ACHN (cell line): ENCODE measurements around the gene ANAPC10.
"Not testable (repeated sequence)": the region's sequence is repeated elsewhere in the genome, so short reads cannot be mapped to it uniquely, and the experiment has no call there.

Experiments used
- DNase-seq: peaks from one replicate; pipeline ENCODE4 v3.0.0-alpha.2; 2015
- in situ Hi-C: cut with HindIII; loops from 2 replicates; pipeline ENCODE4 v1.10.0; 2017; ENCODE audit warnings: low sequenced_read_pairs, low pct_ligation_motif_present, low pct_unique_long_range_greater_than_20kb

The ANAPC10 gene

DNA sequence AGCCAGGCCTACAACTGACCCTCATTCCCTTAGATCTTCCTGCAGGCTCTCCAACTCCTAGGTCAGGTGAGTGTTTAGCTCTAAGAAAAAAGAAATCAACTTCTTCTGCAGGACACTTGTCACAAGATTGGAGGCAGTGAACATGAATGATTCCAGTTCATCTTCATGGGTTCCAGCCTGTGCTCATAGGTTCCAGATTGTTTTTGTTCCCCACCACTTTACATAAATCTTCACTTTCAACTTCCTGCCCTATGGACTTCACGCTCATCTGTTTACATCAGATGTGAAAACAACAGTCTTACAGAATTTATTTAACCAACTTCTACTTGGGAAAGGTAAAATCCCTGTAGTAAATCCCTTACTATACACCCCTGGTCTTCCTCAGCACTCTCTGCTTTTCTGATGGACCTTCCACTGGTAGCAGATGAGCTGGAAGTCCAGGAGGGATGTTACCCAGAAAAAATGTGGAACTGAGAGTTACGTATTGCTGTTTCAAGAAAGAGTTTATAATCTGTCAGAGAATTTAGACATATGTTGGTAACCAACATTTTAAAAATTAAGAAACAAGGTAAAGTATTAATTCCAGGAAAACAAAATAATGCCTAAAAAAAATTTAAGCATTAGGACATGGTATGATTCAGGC lies 62.4 kb downstream of the ANAPC10 start:
- in situ Hi-C loops: no loop called here
- no peak for DNase-seq

DNA sequence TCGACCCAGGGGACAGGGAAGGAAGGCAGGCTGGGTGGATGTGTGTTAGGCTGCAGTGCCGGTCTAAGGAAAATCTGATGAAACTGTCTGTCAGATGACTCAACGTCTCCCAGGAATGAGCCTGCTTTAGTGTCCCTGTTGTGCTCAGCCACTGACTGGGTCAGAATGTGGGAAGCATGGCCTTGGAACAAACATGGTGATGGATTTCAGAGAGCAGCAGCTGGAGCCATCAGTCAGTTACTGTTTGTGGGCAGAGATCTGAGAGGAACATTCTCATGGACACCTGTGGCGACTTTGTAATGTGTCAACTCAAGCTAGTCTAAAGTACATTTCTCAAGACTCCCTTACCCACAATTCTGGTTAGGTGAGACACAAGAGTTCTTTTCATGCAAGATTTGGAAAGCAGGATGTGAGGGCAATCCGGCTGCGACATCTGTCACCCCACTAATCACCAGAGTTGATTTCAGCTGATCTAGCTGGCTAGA lies 63.2 kb downstream of the ANAPC10 start:
- peak; percentile 16 for DNase-seq
- in situ Hi-C loops: no loop called here

DNA sequence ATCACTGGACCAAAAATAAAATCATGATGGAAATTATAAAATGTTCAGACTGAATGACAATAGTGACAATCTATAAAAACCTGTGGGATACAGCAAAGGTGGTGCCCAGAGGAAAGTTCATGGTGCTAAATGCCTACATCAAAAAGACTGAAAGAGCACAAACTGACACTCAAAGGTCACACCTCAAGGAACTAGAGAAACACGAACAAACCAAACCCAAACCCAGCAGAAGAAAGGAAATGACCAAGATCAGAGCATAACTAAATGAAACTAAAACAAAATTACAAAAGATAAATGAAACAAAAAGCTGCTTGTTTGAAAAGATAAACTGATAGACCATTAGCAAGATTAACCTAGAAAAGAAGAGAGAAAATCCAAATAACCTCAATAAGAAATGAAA lies 78.7 kb downstream of the ANAPC10 start:
- DNase-seq: no peak
- in situ Hi-C loops: no loop called here

DNA sequence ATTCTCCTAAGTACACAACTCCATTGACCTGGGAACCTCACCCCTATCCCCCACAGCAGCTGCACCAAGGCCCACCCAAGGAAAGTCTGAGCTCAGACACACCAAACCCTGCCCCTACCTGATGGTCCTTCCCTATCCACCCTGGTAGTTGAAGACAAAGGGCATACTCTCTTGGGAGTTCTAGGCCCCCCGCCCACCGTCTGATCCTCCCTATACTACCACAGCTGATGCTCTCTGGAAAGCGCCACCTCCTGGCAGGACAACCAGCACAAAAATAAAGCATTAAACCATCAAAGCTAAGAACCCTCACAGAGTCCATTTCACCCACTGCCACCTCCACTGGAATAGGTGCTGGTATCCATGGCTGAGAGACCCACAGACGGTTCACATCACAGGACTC lies 83.6 kb downstream of the ANAPC10 start:
- no peak for DNase-seq
- in situ Hi-C loops: no loop called here

DNA sequence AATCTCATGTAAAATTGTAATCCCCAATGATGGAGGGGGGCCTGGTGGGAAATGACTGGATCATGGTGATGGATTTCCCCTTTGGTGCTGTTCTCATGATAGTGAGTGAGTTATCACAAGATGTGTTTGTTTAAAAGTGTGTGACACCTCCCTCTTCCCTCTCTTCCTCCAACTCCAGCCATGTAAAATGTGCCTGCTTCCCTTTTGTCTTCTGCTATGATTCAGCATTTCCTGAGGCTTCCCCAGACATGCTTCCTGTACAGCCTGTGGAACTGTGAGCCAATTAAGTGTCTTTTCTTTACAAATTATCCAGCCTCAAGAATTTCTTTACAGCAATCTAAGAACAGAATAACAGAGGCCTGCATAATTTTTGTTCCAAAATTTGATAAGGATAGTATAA lies 85.2 kb downstream of the ANAPC10 start:
- DNase-seq: no peak

DNA sequence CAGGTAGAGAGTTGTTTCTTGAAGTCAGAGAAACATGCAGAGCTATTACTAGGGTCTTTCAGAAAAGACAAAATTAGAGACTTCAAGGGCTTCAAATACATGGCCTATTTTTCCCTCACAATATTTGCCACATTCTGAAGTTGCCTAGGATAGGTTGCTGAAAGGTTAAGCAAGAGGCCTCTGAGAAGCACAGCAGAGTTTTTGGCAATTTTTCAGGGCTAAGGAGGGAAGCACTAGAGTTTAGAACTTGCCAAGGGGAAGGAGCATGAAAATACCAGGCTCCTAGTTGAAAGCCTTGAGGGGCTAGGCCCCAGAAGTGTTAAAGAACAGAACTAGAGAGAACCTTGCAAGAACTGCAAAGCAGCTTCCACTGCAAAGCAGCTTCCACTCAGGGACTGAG lies 86.4 kb downstream of the ANAPC10 start:
- in situ Hi-C loops: no loop called here
- no peak for DNase-seq

More for the DNA sequence above, 85.2 kb downstream of the ANAPC10 start:
- in situ Hi-C loops: no loop called here

DNA sequence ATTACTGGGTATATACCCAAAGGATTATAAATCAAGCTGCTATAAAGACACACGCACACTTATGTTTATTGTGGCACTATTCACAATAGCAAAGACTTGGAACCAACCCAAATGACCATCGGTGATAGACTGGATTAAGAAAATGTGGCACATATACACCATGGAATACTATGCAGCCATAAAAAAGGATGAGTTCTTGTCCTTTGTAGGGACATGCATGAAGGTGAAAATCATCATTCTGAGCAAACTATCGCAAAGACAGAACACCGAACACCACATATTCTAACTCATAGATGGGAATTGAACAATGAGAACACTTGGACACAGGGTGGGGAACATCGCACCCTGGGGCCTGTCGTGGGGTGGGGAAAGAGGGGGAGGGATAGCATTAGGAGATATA lies 87.7 kb downstream of the ANAPC10 start:
- in situ Hi-C loops: not testable (repeated sequence)

DNA sequence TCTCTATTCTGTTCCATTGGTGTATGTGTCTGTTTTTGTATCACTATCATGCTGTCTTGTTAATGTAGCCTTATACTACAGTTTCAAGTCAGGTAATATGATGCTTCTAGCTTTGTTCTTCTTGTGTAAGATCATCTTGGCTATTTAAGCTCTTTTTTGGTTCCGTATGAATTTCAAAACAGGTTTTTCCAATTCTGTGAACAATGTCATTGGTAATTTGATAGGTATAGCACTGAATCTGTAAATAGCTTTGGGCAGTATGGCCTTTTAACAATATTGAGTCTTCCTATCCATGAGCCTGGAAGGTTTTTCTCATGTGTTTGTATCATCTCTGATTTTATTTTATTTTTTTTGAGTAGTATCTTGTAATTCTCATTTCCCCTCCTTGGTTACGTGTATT lies 94.3 kb downstream of the ANAPC10 start:
- DNase-seq: no peak
- in situ Hi-C loops: no loop called here

More for the DNA sequence above, 87.7 kb downstream of the ANAPC10 start:
- not testable (repeated sequence) for DNase-seq

DNA sequence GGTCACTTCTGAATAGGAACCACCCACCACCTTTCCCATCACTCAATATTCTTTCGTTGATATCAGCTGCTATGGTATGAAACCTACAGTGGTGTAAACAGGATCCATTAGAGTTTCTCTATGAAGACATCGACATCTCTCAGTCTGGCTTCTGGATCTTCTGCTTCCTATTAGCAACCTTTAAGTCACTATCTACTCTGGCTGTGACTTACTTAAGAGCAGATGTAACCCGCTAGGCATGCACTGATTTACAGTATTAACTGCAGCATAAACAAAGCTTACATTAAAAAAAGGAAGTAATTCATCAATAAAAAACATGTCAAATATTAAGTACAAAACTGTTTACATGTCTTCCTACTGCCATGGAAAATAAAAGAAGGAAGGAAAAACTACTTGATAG lies 96.4 kb downstream of the ANAPC10 start:
- in situ Hi-C loops: no loop called here
- no peak for DNase-seq

DNA sequence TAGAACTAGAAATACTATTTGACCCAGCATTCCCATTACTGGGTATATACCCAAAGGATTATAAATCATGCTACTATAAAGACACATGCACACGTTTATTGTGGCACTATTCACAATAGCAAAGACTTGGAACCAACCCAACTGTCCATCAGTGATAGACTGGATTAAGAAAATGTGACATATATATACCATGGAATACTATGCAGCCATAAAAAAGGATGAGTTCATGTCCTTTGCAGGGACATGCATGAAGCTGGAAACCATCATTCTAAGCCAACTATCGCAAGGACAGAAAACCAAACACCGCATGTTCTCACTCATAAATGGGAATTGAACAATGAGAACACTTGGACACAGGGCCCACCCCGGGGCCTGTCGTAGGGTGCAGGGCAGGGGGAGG lies 97.3 kb downstream of the ANAPC10 start:
- in situ Hi-C loops, DNase-seq: not testable (repeated sequence)

DNA sequence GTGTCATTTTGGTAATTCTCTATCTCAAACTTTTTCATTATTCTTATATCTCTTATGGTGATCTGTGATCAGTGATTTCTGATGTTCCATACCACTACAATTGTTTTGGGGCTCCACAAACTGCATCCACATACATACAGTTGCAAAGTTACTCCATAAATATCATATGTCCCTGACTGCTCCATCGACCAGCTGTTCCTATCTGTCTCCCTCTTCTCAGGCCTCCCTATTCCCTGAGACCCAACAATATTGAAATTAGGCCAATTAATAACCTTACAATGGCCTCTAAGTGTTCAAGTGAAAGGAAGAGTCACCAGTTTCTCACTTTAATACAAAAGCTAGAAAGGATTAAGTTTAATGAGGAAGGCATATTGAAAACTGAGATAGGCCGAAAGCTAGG lies 108.7 kb downstream of the ANAPC10 start:
- DNase-seq: no peak
- in situ Hi-C loops: no loop called here

DNA sequence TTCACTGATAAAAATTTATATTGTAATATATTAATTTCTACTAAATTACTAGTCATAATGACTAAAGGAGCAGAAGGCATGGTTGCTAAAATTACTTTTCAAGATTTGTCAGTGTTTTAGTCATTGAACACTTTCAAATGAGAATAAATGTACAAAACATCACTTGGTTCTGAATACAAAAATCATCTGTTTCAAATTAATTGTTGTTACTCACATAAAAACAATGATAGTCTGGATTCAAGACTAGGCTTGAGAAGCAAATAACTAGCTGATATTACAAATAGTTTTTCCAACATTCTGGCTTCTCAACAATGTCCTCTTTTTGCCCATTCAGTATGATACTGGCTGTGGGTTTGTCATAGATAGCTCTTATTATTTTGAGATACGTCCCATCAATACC lies 112.5 kb downstream of the ANAPC10 start:
- DNase-seq: no peak
- in situ Hi-C loops: no loop called here

DNA sequence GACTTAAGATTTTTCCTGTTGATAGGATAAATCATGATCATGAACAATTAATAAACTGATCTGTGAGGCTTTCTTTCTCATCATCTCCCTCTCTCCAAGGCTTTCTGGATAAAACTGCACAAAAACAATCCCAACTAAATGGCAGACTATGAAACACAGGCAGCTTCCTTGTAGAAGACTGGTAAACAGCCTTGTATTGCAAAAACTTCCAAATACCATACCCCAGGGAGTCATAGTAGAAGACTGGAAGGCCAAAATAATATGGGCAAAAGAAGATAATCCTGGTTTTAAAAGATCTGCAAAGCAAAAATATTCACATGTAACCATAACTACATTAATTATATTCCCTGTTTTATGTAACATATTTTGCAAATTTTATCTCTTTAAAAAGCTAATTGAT lies 113.0 kb downstream of the ANAPC10 start:
- in situ Hi-C loops: no loop called here
- no peak for DNase-seq

DNA sequence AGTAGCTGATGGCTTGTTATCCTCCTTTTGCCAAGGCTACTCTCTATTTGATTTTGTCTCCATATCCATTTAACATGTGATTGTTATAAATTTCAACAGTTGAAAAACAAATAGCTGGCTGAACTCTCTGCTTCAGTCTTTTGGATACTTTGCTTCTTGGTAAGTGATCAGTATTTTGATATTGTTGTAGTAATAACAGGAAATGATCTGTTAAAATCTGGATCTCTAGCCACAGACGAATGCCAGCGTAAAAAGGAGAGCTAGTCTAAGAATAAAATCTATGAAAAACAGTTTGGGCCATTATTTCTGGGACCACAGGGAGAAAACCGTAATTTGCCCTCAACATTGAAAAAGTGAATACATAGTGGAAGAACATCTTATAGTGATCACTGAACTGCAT lies 113.8 kb downstream of the ANAPC10 start:
- DNase-seq: no peak
- in situ Hi-C loops: no loop called here

DNA sequence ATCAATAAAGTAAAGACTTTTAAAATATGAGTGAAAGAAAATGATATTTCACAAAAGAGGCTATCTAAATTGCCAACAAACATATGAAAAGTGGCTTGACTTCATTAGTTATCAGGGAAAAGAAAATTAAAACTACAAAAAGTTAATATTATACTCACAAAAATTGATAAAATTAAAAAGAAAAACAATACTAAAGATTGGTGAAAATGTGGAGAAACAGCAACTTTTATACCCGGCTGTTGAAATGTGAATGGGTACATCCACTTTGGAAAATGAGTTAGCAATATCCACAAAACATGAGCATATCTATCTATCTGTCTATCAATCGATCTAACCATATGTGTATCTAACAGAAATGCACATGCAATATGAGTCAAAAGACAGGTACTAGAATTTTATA lies 122.3 kb downstream of the ANAPC10 start:
- DNase-seq: no peak
- in situ Hi-C loops: no loop called here

DNA sequence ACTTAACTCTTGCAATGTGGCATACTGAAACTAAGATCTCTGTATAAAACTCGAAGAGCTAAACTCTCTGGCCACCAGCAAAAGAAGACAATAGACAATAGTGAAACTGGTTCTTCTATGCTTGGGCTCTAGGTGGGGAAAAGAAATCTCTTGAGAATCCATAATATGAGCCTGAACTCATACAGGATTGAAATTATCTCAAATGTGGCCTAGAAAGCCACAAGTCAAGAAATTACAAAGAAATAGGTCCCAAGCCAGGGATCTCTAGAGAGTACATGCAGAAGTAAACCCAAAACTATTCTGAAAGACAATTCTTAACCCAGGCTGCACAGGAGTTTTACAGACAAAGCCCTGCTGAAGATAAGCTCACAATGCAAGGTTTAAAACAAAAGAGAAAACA lies 127.4 kb downstream of the ANAPC10 start:
- no peak for DNase-seq
- in situ Hi-C loops: no loop called here

DNA sequence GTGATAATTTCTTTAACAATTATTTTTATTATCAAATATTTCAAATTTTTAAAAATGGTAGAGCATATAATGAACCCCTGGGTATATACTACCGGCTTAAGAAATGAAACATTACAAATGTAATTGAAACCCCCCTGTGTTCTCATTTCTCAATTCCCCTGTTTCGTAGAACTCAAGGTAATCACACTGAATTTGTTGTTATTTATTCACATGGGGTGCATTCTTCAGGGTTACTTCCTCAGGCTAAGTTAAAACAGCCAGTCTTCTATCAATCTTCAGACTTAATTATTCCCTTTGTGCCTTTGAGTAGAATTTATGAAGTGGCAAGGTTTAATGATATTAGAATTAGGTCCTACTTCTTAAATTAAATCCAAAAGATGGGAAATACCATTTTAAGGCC lies 128.2 kb downstream of the ANAPC10 start:
- in situ Hi-C loops: no loop called here

DNA sequence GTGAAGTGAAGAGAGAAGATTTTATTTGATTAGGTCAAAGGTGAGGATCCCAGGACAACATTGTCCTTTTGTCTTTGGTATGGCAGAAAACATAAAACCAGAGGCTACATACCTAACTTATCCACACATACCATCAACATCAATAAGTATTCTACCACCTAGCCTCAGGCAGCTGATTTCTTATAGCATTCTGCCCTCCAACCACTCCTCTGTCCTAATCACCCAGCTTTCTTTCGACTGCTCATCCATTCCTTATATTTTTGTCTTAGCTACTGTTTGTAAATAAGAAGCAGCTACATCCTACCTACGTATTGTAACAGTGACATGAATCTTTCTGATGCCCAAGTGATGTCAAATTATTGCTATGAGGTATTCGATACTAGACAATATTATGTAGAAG lies 129.4 kb downstream of the ANAPC10 start:
- DNase-seq: no peak
- in situ Hi-C loops: no loop called here

More for the DNA sequence above, 128.2 kb downstream of the ANAPC10 start:
- DNase-seq: no peak

DNA sequence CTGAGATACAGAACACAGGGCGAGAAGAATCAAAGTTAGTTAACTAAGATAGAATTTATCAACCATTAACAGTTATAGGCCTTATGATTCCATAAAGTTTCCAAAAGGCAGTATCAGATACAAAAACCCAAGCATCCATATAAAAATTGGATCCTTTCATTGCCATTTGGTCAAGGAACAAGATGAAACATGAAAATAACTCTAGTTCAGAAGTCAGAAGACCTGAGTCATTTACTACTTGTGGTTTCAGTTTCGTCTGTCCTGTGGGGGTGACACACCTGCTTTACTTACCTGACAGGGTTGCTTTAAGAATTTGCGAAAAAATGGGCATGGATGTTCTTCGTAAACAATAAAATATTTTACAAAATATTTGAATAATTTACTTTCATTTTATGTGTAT lies 130.8 kb downstream of the ANAPC10 start:
- in situ Hi-C loops: no loop called here
- DNase-seq: no peak

DNA sequence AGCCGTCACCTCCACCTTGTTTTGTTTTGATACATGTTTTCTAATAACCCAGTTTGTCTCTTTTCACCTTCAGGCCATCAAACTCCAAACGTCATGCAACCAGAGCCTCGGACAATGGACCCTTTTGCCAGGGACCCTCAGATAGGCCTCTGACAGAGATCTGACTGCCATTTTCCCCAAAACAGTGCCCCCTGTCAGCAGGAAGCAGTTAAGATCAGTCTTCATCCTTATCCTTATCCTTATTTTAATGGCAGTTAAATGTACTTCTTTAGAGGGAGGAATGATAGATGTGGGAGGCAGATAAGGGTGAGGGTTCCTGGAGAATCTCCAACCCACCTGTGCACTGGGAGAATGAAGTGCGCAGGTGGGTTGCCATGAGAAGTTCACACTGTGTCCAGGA lies 135.7 kb downstream of the ANAPC10 start:
- no peak for DNase-seq

DNA sequence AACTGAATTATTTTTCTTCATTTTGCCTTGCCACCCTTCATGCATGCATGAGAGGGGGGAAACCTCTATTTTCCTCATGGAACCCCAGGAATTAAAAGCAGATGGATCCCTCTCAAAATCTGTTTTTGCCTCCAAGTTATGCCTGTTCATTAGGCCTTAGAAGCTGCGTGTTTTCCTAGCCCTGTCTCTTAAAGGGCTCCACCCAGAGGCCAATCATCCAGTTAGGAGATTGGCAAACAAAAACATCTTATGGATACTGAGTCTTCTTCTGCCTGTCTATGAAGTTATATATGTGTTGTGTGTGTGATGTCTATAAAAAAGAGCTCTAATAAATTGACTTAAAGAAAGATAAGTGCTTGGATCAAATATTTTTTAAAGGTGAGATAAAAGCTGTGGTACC lies 142.9 kb downstream of the ANAPC10 start:
- DNase-seq: no peak
- in situ Hi-C loops: no loop called here

More for the DNA sequence above, 135.7 kb downstream of the ANAPC10 start:
- in situ Hi-C loops: no loop called here
